Mesenchymal stem cell (in vitro differentiated cells and primary cell): ENCODE data around the gene ARMH3.

ENCODE experiments used
- DNase-seq: peaks from one replicate; pipeline ENCODE4 v3.0.0-alpha.2; 2013
- H2AFZ ChIP-seq: one replicate; pipeline ENCODE4 v1.6.1; 2013; ENCODE audit warnings: low read depth, mild to moderate bottlenecking, control low read depth, inconsistent platforms, low read length, moderate library complexity
- H2AK5ac ChIP-seq: 2 replicates; pipeline ENCODE4 v1.6.1; 2013; ENCODE audit warnings: low read length, moderate library complexity, mild to moderate bottlenecking, inconsistent platforms; ENCODE audit not compliant: severe bottlenecking
- H2BK120ac ChIP-seq: one replicate; pipeline ENCODE4 v1.6.1; 2013; ENCODE audit warnings: low read depth, mild to moderate bottlenecking, inconsistent platforms, low read length, moderate library complexity
- H2BK12ac ChIP-seq, 2 experiments: one replicate each; pipeline ENCODE4 v1.6.1; 2013; ENCODE audit warnings: inconsistent platforms in 2 of 2, low read length in 2 of 2, mild to moderate bottlenecking in 2 of 2, moderate library complexity in 2 of 2, control low read depth in 1 of 2
- H2BK15ac ChIP-seq: one replicate; pipeline ENCODE4 v1.6.1; 2013; ENCODE audit warnings: mild to moderate bottlenecking, low read depth, inconsistent platforms; ENCODE audit not compliant: poor library complexity, severe bottlenecking
- H2BK5ac ChIP-seq: 2 replicates; pipeline ENCODE4 v1.6.1; 2013; ENCODE audit warnings: low read depth, mild to moderate bottlenecking, low read length, control low read depth, inconsistent platforms; ENCODE audit not compliant: poor library complexity, severe bottlenecking
- H3K14ac ChIP-seq, 2 experiments: one replicate each; pipeline ENCODE4 v1.6.1; 2013; ENCODE audit warnings: inconsistent platforms in 2 of 2, low read length in 2 of 2, control low read depth in 1 of 2, mild to moderate bottlenecking in 1 of 2, moderate library complexity in 1 of 2
- H3K18ac ChIP-seq, 2 experiments: one replicate each; pipeline ENCODE4 v1.6.1; 2013; ENCODE audit warnings: inconsistent platforms in 2 of 2, low read length in 2 of 2, control low read depth in 1 of 2, low read depth in 1 of 2, mild to moderate bottlenecking in 1 of 2
- H3K23ac ChIP-seq, 2 experiments: one replicate each; pipeline ENCODE4 v1.6.1; 2013; ENCODE audit warnings: inconsistent platforms in 2 of 2, low read length in 2 of 2, mild to moderate bottlenecking in 2 of 2, moderate library complexity in 2 of 2, control low read depth in 1 of 2
- H3K27ac ChIP-seq: 2 replicates; pipeline ENCODE4 v1.5.1; 2013; ENCODE audit warnings: mild to moderate bottlenecking, moderate library complexity, low read length, control low read depth, inconsistent platforms; ENCODE audit not compliant: poor library complexity, severe bottlenecking
- H3K27me3 ChIP-seq, 2 experiments: 2 replicates each; pipeline versions ENCODE4 v1.6.1 to v1.7.0; 2013; ENCODE audit warnings: low read length in 2 of 2, mild to moderate bottlenecking in 2 of 2, moderate library complexity in 2 of 2, control low read depth in 1 of 2, inconsistent platforms in 1 of 2; ENCODE audit not compliant: control insufficient read depth in 1 of 2, insufficient read depth in 1 of 2
- H3K36me3 ChIP-seq, 2 experiments: 2 replicates each; pipeline versions ENCODE4 v1.6.1 to v1.7.0; 2013; ENCODE audit warnings: low read length in 2 of 2, control low read depth in 1 of 2, inconsistent platforms in 1 of 2, low read depth in 1 of 2, mild to moderate bottlenecking in 1 of 2; ENCODE audit not compliant: insufficient read depth in 2 of 2, control insufficient read depth in 1 of 2
- H3K4ac ChIP-seq, 2 experiments: one replicate each; pipeline ENCODE4 v1.6.1; 2013; ENCODE audit warnings: inconsistent platforms in 2 of 2, low read length in 2 of 2, mild to moderate bottlenecking in 2 of 2, moderate library complexity in 2 of 2, control low read depth in 1 of 2, low read depth in 1 of 2
- H3K4me1 ChIP-seq: 2 replicates; pipeline ENCODE4 v1.6.1; 2013; ENCODE audit warnings: low read depth, low read length, control low read depth; ENCODE audit not compliant: control insufficient read depth, insufficient read depth
- H3K4me2 ChIP-seq: 2 replicates; pipeline ENCODE4 v1.6.1; 2013; ENCODE audit warnings: low read length, mild to moderate bottlenecking, inconsistent platforms; ENCODE audit not compliant: poor library complexity, severe bottlenecking
- H3K4me3 ChIP-seq, 2 experiments: 2 replicates each; pipeline versions ENCODE4 v1.5.1 to v1.7.0; 2013; ENCODE audit warnings: low read length in 2 of 2, mild to moderate bottlenecking in 2 of 2, control low read depth in 1 of 2, low read depth in 1 of 2; ENCODE audit not compliant: insufficient read depth in 1 of 2
- H3K79me1 ChIP-seq: replicated peaks from 2 replicates; pipeline ENCODE4 v1.6.1; 2013; ENCODE audit warnings: mild to moderate bottlenecking, control low read depth, low read length, inconsistent platforms; ENCODE audit not compliant: poor library complexity, severe bottlenecking
- H3K9ac ChIP-seq: 2 replicates; pipeline ENCODE4 v1.7.0; 2013; ENCODE audit warnings: mild to moderate bottlenecking, low read length, moderate library complexity
- H3K9me3 ChIP-seq: 2 replicates; pipeline ENCODE4 v1.7.0; 2013; ENCODE audit warnings: mild to moderate bottlenecking, low read length; ENCODE audit not compliant: control insufficient read depth
- H4K8ac ChIP-seq: one replicate; pipeline ENCODE4 v1.6.1; 2013; ENCODE audit warnings: inconsistent platforms, mild to moderate bottlenecking, low read length, moderate library complexity
- H4K91ac ChIP-seq: one replicate; pipeline ENCODE4 v1.6.1; 2013; ENCODE audit warnings: mild to moderate bottlenecking, low read length, inconsistent platforms
- WGBS: methylation state at CpG from one replicate; pipeline ENCODE4 v1.1.7; 2013; ENCODE audit warnings: mixed read lengths; 5-methylcytosine and 5-hydroxymethylcytosine counted together

Gene ARMH3

DNA sequence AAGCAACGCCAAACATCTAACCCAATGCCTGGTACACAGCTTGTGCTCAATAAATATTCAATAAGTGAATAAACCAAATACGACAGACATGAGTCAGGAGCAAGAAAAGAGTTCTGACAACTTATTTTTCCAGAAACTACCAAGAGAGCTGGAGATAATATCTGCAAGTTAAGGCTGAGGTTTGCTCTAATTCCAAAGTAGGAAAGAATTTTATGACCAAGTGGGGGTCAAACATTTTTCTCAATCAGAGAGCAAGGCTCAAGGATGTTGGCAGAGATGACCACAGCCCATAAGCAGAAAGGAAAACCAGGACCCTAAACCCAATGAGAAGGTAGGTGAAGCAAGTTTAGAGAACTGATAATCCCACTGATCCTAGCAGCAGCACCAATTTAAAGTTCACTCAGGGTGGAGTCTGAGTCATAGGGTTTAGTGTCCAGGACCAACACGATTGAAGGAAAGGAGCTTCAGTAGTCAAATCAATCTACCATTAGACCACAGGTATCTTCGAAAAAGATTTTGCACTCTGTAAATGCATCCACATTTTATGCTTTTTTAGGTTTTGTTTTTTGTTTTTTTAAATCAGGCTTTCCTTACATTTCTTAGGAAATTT lies 163.1 kb downstream of the ARMH3 start:
- Histone ChIP-seq H3K4me2 (no peak overlapping the region), H3K14ac (no peak overlapping the region), H3K79me1 (peaks cover 8% of the 10 kb centered on the region), H2BK120ac (no peak overlapping the region), H4K91ac (no peak overlapping the region), H3K27ac (no peak overlapping the region), H3K4me3 (no peak overlapping the region), H2BK12ac (no peak overlapping the region), H2BK5ac (no peak overlapping the region), H3K4ac (no peak overlapping the region), H3K9ac (no peak overlapping the region), H3K36me3 (peaks cover 0 to 5% of the 10 kb centered on the region in 2 experiments), H3K18ac (no peak overlapping the region), H2BK15ac (no peak overlapping the region), H2AFZ (no peak overlapping the region), H3K23ac (no peak overlapping the region), H2AK5ac (no peak overlapping the region), H3K4me1 (no peaks in the 10 kb centered on the region), H4K8ac (no peak overlapping the region), H3K27me3 (no peaks in the 10 kb centered on the region), H3K9me3 (no peaks in the 10 kb centered on the region)
- 93% methylated on average over 2 of the region's 4 CpGs for WGBS
- no peak for DNase-seq

DNA sequence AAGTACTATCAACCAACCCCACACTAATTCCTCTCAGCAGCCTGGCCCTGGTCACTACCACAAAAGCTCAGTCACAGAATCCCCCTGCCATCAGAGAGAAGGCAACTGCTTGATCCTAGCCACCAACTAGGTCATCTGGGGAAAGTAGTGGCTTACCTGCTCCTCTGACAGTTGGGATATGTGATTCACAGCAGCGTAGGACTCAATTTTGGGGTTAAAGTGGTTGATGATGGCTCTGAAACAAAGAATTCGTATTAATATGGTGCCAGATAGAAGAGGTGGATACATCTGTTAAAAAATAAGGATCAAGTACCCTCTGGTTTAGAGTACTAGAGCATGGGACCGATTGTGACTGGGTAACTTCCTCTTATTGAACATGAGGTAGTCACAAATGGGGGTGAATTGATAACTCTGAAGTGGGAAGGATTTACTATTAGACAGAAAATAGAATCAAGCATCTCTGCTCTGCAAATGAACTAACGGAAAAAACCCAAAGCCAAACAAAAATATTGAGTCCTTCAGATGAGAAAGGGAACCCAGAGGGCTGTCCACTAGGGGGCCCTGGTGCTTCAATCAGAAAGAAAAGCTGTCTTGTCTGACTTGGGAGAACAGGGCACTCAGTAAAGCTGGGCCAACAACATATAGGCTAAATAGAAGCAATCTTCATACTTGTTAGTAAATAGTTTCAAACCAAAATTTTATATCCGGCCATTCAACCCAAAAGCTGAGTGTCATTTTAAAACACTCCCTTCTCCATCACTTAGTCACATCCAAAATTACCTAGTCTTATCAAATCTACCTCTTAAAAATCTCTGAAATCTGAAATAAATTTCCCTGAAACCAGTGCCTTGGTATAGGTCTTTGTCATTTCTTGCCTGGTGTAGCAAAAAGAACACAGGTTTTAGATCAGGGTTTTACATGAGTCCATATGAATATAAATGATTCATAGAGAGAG lies 166.4 kb downstream of the ARMH3 start:
- no peak overlapping the region for H3K18ac ChIP-seq
- no peak overlapping the region for H4K8ac ChIP-seq
- H2BK15ac ChIP-seq, result no peak overlapping the region
- no peak overlapping the region for H3K4ac ChIP-seq
- H3K36me3 ChIP-seq, result peaks cover 0 to 12% of the 10 kb centered on the region in 2 experiments
- H3K4me3 ChIP-seq, result no peak overlapping the region
- no peaks in the 10 kb centered on the region for H3K27me3 ChIP-seq
- no peak overlapping the region for H2BK5ac ChIP-seq
- H3K23ac ChIP-seq, result no peak overlapping the region
- H3K4me1 ChIP-seq, result no peaks in the 10 kb centered on the region
- H3K9ac ChIP-seq, result peak overlapping the region; percentile 13
- H2AK5ac ChIP-seq, result no peak overlapping the region
- H3K27ac ChIP-seq, result no peak overlapping the region
- H2BK120ac ChIP-seq, result no peak overlapping the region
- no peak overlapping the region for H3K4me2 ChIP-seq
- peak; percentile 80 for DNase-seq
- H3K14ac ChIP-seq, result no peak overlapping the region
- no peak overlapping the region for H2AFZ ChIP-seq
- WGBS, result 54% methylated on average over 5 of the region's 5 CpGs
- no peak overlapping the region for H2BK12ac ChIP-seq
- no peak overlapping the region for H4K91ac ChIP-seq
- no peaks in the 10 kb centered on the region for H3K9me3 ChIP-seq
- peaks cover 7% of the 10 kb centered on the region for H3K79me1 ChIP-seq

DNA sequence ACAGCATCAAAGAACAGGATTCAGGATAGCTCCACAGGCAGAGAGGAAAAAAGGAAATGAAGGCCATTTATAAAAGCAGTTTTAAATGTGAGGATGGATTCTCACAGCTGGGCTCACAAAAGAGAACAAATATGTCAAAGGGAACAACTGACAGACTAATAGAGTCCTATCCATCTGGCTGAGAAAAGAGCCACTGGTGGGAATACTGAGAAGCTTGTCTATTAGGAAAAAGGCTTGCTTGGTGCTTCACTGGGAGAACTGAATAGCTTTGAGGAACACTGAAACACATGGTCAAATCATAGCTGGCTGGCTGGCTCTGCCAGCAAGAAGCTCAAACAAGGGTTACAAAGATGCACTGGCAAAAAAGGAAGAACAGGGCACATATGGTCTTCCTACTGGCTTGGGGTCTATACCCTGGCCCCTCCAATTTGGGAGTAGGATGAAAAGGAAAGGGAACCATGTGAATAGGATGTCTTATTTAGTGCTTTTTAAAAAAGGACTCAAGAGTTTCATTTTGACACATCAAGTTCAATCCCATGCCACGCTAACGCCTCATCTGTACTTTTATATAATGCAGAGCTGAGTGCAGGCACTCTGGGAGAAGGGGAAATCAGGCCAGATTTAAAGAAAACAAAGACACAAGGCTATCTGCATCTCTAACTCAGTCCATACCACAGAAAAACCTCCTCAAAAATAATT lies 167.6 kb downstream of the ARMH3 start:
- Histone ChIP-seq H3K4me2 (no peak overlapping the region), H4K91ac (no peak overlapping the region), H3K4ac (no peak overlapping the region), H4K8ac (no peak overlapping the region), H3K9ac (no peak overlapping the region), H3K36me3 (peaks cover 0 to 12% of the 10 kb centered on the region in 2 experiments), H3K79me1 (peaks cover 5% of the 10 kb centered on the region), H3K4me3 (no peak overlapping the region), H2BK12ac (no peak overlapping the region), H2AFZ (no peak overlapping the region), H3K27ac (no peak overlapping the region), H3K27me3 (no peaks in the 10 kb centered on the region), H2AK5ac (no peak overlapping the region), H3K4me1 (no peaks in the 10 kb centered on the region), H3K9me3 (no peaks in the 10 kb centered on the region), H3K18ac (no peak overlapping the region), H2BK5ac (no peak overlapping the region), H3K23ac (no peak overlapping the region), H3K14ac (no peak overlapping the region), H2BK15ac (no peak overlapping the region), H2BK120ac (no peak overlapping the region)
- no peak for DNase-seq
- WGBS, result 100% methylated on average over 2 of the region's 2 CpGs

DNA sequence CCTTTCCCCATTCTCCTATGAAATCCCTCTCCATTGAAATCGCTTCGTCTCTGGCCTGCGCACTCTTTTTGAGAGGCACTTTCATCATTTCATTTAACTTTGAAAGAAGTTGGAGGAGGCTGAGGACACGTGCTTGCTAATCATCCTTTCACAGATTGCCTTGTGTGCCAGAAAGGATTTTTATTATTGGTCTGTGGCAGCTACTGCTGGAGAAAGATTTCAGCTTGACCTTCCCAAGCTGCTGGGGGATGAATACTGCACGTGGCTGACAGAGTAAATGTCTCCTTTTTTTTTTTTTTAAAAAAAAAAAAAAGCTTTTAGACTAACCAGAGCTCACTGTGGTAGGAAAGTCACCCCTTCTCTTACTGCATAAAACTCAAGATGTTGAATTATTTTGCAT lies 168.2 kb downstream of the ARMH3 start:
- no peak overlapping the region for H4K91ac ChIP-seq
- no peak for DNase-seq
- H3K79me1 ChIP-seq, result peaks cover 6% of the 10 kb centered on the region
- no peak overlapping the region for H3K27ac ChIP-seq
- no peaks in the 10 kb centered on the region for H3K27me3 ChIP-seq
- H2AK5ac ChIP-seq, result no peak overlapping the region
- no peak overlapping the region for H3K4ac ChIP-seq
- no peak overlapping the region for H2BK15ac ChIP-seq
- no peaks in the 10 kb centered on the region for H3K4me1 ChIP-seq
- H3K9ac ChIP-seq, result no peak overlapping the region
- 92% methylated on average over 4 of the region's 5 CpGs for WGBS
- no peak overlapping the region for H3K4me2 ChIP-seq
- no peak overlapping the region for H2BK120ac ChIP-seq
- no peak overlapping the region for H2BK12ac ChIP-seq
- H3K36me3 ChIP-seq, result peaks cover 0 to 12% of the 10 kb centered on the region in 2 experiments
- no peaks in the 10 kb centered on the region for H3K9me3 ChIP-seq
- H2BK5ac ChIP-seq, result no peak overlapping the region
- H3K18ac ChIP-seq, result no peak overlapping the region
- H2AFZ ChIP-seq, result no peak overlapping the region
- H3K23ac ChIP-seq, result no peak overlapping the region
- no peak overlapping the region for H3K14ac ChIP-seq
- H4K8ac ChIP-seq, result no peak overlapping the region
- H3K4me3 ChIP-seq, result no peak overlapping the region
